Fibroblast of lung (primary cell): ENCODE results near the gene ADIPOR1. TPM values are rescaled to one million over a fixed set of nuclear protein-coding genes. Genes with fewer than 3 reads are reported as not detected.

ENCODE experiments used
- DNase-seq, 2 donors: peaks; one replicate each; pipeline versions ENCODE4 v3.0.0 to v3.0.0-alpha.2; 2010; ENCODE audit warnings: low read depth in 2 of 2
- H2AFZ ChIP-seq: 2 replicates; pipeline ENCODE4 v1.5.1; 2012; ENCODE audit warnings: low read length, control low read depth, inconsistent platforms
- H3K27ac ChIP-seq: 2 replicates; pipeline ENCODE4 v1.5.1; 2011; ENCODE audit warnings: low read length, control low read depth; ENCODE audit not compliant: insufficient read depth
- H3K27me3 ChIP-seq: 2 replicates; pipeline ENCODE4 v1.5.1; 2011; ENCODE audit warnings: mild to moderate bottlenecking, low read length; ENCODE audit not compliant: control insufficient read depth, insufficient read depth
- H3K36me3 ChIP-seq: 2 replicates; pipeline ENCODE4 v1.5.1; 2011; ENCODE audit warnings: low read length; ENCODE audit not compliant: control insufficient read depth, insufficient read depth
- H3K4me1 ChIP-seq: 2 replicates; pipeline ENCODE4 v1.5.1; 2011; ENCODE audit warnings: low read length; ENCODE audit not compliant: control insufficient read depth, insufficient read depth; ENCODE audit errors: extremely low read depth
- H3K4me2 ChIP-seq: 2 replicates; pipeline ENCODE4 v1.5.1; 2011; ENCODE audit warnings: low read length, control low read depth; ENCODE audit not compliant: insufficient read depth; ENCODE audit errors: extremely low read depth
- H3K4me3 ChIP-seq, 4 experiments: fragments of 200-600 bp in 1 of 4; sonication (generic) in 1 of 4; replicated peaks in 1 of 4; 2 replicates each; pipeline ENCODE4 v1.5.1; 2011 to 2016; ENCODE audit warnings: low read length in 4 of 4, low read depth in 3 of 4, mild to moderate bottlenecking in 3 of 4, control low read depth in 2 of 4, inconsistent platforms in 1 of 4, mixed read lengths in 1 of 4; ENCODE audit not compliant: insufficient read depth in 1 of 4; ENCODE audit errors: control extremely low read depth in 1 of 4
- H3K79me2 ChIP-seq: 2 replicates; pipeline ENCODE4 v1.5.1; 2012; ENCODE audit warnings: mild to moderate bottlenecking, low read length, inconsistent platforms; ENCODE audit not compliant: control insufficient read depth, insufficient read depth
- H3K9ac ChIP-seq: 2 replicates; pipeline ENCODE4 v1.5.1; 2011; ENCODE audit warnings: mild to moderate bottlenecking, low read length, control low read depth; ENCODE audit not compliant: insufficient read depth
- H3K9me3 ChIP-seq: 2 replicates; pipeline ENCODE4 v1.5.1; 2012; ENCODE audit warnings: low read depth, low read length; ENCODE audit not compliant: control insufficient read depth, insufficient read depth
- H4K20me1 ChIP-seq: 2 replicates; pipeline ENCODE4 v1.5.1; 2011; ENCODE audit warnings: low read length; ENCODE audit not compliant: control insufficient read depth, insufficient read depth; ENCODE audit errors: extremely low read depth
- EZH2 ChIP-seq: IDR thresholded peaks from 2 replicates; pipeline ENCODE4 v1.5.1; 2012; ENCODE audit warnings: low read length, control low read depth, mild to moderate bottlenecking; ENCODE audit errors: missing control alignments
- polyA plus RNA-seq, 2 donors: library from polyadenylated mRNA; depleted of rRNA in 1 of 2; stranded (reverse) in 1 of 2; unstranded in 1 of 2; fragments of >200 nt; gene quantifications; 2 replicates each; pipeline ENCODE4 v1.2.1, GENCODE V29; 2011 to 2012; ENCODE audit warnings: missing spikeins in 1 of 2
- total RNA-seq: library from RNA; depleted of rRNA; stranded (reverse); fragments of >200 nt; gene quantifications from 2 replicates; pipeline ENCODE4 v1.2.1, GENCODE V29; 2014
- TF ChIP-seq, protein P1 (sequence below), 2 donors: IDR thresholded peaks in 1 of 2; conservative IDR thresholded peaks in 1 of 2; 1 replicate in 1 of 2; 2 replicates in 1 of 2; pipeline ENCODE4 v1.5.1; 2011 to 2012; ENCODE audit warnings: low read length in 2 of 2, control low read depth in 1 of 2, inconsistent platforms in 1 of 2, low read depth in 1 of 2, mild to moderate bottlenecking in 1 of 2

Gene ADIPOR1
- total and polyA plus RNA-seq, 2 donors (not counting 1 experiment from before 2014, with no cell fraction given), result 81.7 to 116 TPM

DNA sequence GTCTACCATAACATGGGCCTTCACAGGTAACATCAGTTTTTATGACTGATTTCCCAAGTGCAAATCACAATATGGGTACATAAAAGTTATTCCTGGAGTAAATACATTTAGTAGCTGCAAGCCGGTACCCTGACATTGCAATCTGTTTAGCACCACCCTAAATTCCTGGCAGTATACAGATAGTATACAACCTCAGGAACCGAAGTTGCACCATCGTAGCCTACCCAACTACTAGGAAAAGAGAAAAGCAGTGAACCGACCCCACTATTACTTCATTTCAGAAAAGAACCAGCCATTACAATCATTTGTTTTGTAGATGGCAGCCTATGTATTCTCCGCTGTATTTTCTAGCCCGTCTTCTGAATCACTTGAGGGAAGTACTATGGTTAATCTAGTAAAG, 1.1 kb downstream of the ADIPOR1 start:
- Histone ChIP-seq H3K36me3 (no peaks in the 10 kb centered on the region), H4K20me1 (peaks cover 2% of the 10 kb centered on the region), H3K4me2 (peak overlapping the region; percentile 90), H3K27me3 (no peaks in the 10 kb centered on the region), H3K9ac (no peak overlapping the region), H3K4me1 (peaks cover 12% of the 10 kb centered on the region), H3K4me3 (peak overlapping the region; percentile 88 to 96 (median 93)), H3K9me3 (no peaks in the 10 kb centered on the region), H2AFZ (no peak overlapping the region), H3K27ac (no peak overlapping the region), H3K79me2 (peaks cover 49% of the 10 kb centered on the region)
- DNase-seq, result no peak
- TF ChIP-seq, protein P1, sequence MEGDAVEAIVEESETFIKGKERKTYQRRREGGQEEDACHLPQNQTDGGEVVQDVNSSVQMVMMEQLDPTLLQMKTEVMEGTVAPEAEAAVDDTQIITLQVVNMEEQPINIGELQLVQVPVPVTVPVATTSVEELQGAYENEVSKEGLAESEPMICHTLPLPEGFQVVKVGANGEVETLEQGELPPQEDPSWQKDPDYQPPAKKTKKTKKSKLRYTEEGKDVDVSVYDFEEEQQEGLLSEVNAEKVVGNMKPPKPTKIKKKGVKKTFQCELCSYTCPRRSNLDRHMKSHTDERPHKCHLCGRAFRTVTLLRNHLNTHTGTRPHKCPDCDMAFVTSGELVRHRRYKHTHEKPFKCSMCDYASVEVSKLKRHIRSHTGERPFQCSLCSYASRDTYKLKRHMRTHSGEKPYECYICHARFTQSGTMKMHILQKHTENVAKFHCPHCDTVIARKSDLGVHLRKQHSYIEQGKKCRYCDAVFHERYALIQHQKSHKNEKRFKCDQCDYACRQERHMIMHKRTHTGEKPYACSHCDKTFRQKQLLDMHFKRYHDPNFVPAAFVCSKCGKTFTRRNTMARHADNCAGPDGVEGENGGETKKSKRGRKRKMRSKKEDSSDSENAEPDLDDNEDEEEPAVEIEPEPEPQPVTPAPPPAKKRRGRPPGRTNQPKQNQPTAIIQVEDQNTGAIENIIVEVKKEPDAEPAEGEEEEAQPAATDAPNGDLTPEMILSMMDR (conservative IDR thresholded peaks at IDR 0.05 in 1 of 2, IDR thresholded peaks at IDR 0.05 in 1 of 2; ENCODE audit: low read depth in 1 of 2, low read length in 2 of 2), result no peak
- no peak for TF ChIP-seq EZH2

DNA sequence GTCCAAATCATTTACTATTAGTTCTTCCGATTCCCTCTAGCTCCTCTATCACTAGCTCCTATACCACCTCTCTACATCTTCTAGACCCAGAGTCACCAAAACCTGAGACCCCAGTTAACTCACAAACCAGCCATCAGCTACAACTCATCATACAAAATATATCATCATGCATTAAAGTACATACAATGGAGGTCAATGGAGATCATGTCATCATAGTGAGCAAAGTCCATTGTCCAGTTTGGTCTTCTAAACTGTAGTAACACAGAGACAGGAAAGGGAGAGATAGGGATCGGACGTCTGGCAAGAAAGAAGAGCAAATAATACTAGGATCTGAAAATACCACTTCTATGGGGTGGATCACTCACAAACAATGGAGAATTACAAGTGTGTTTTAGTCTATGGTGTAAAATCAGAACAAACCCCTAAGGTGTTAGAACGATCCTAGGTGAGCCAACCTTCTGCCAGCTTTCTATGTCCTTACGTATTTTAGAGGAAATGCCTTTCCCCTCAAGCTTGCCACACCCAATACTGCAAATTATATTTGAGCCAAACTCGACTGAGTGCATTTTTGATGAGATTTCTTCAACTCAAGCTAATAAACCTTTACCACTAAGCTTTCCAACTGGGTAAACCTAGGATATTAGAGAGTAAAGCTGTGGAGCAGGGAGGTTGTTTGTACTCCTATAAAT, 3.9 kb downstream of the ADIPOR1 start:
- Histone ChIP-seq H3K4me2 (no peak overlapping the region), H3K4me1 (peaks cover 11% of the 10 kb centered on the region), H4K20me1 (peaks cover 2% of the 10 kb centered on the region), H3K27ac (no peak overlapping the region), H3K9ac (no peak overlapping the region), H3K4me3 (no peak overlapping the region), H3K9me3 (no peaks in the 10 kb centered on the region), H2AFZ (no peak overlapping the region), H3K27me3 (no peaks in the 10 kb centered on the region), H3K79me2 (peaks cover 52% of the 10 kb centered on the region), H3K36me3 (no peaks in the 10 kb centered on the region)
- no peak for DNase-seq
- TF ChIP-seq, protein P1 (conservative IDR thresholded peaks at IDR 0.05 in 1 of 2, IDR thresholded peaks at IDR 0.05 in 1 of 2; ENCODE audit: low read depth in 1 of 2, low read length in 2 of 2), result no peak
- no peak for TF ChIP-seq EZH2

DNA sequence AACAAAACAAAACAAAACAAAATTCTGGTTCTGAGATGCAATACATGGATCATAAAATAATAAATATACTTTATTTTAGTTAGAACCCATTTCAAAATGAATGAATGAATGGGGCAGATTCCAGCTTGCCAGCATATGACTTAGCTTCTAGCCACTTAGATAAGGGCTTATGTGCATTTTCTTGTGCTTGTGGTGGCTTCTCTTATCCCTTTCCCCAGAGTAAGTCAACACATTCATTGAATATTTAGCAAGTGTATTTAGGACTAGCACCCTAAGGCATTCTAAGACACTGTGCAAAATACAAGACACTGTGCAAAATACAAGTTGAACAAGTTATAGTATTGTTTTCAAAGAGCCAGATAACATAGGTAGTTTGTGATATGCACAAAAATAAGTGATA, 4.7 kb downstream of the ADIPOR1 start:
- H3K4me3 ChIP-seq, result no peak overlapping the region
- DNase-seq, result no peak
- H3K9ac ChIP-seq, result no peak overlapping the region
- H3K9me3 ChIP-seq, result no peaks in the 10 kb centered on the region
- no peak overlapping the region for H2AFZ ChIP-seq
- peaks cover 2% of the 10 kb centered on the region for H4K20me1 ChIP-seq
- H3K36me3 ChIP-seq, result no peaks in the 10 kb centered on the region
- peaks cover 52% of the 10 kb centered on the region for H3K79me2 ChIP-seq
- no peak for TF ChIP-seq EZH2
- TF ChIP-seq, protein P1 (conservative IDR thresholded peaks at IDR 0.05 in 1 of 2, IDR thresholded peaks at IDR 0.05 in 1 of 2; ENCODE audit: low read depth in 1 of 2, low read length in 2 of 2), result no peak
- peaks cover 3% of the 10 kb centered on the region for H3K4me1 ChIP-seq
- no peak overlapping the region for H3K27ac ChIP-seq
- no peaks in the 10 kb centered on the region for H3K27me3 ChIP-seq
- H3K4me2 ChIP-seq, result no peak overlapping the region
